SK-N-SH (cell line): Measurements from ENCODE around the gene GCH1. TPM values are rescaled to one million over a fixed set of nuclear protein-coding genes. Genes with fewer than 3 reads are reported as not detected.
"Not testable (repeated sequence)": the region's sequence is repeated elsewhere in the genome, so short reads cannot be mapped to it uniquely, and the experiment has no call there.

ENCODE experiments used
- CTCF ChIA-PET: fragments of 300-600, 350-600 bp; formaldehyde crosslinking; extraction: SDS; loops from one replicate; lab custom pipeline; 2021; lab: Yijun Ruan, JAX
- POLR2A ChIA-PET: fragments of 350-600 bp; sonication (Branson Sonifier 250); formaldehyde crosslinking; extraction: SDS; loops from one replicate; lab custom pipeline; 2020; ENCODE audit warnings: antibody characterized with exemption, inconsistent platforms; lab: Yijun Ruan, JAX
- DNase-seq: peaks from one replicate; pipeline ENCODE4 v3.0.0; 2012
- H2AFZ ChIP-seq: fragments of 200-600 bp; sonication (generic); 2 replicates; pipeline ENCODE4 v1.8.1; 2016; ENCODE audit warnings: antibody characterized with exemption, mild to moderate bottlenecking, low read depth
- H3F3A ChIP-seq: fragments of 200-600 bp; sonication (generic); replicated peaks from 2 replicates; pipeline ENCODE3; 2016; ENCODE audit warnings: antibody characterized with exemption, mild to moderate bottlenecking; ENCODE audit not compliant: insufficient read depth
- H3K27ac ChIP-seq, 2 experiments: fragments of 200-500 bp in 1 of 2; fragments of 200-600 bp in 1 of 2; sonication (Bioruptor generic) in 1 of 2; sonication (generic), shearing (Covaris generic) in 1 of 2; 2 replicates each; pipeline versions ENCODE4 v1.5.1 to v1.6.1; 2014 to 2016; ENCODE audit warnings: low read depth in 2 of 2, inconsistent platforms in 1 of 2, low read length in 1 of 2, mild to moderate bottlenecking in 1 of 2, mixed read lengths in 1 of 2
- H3K27me3 ChIP-seq: fragments of 200-600 bp; sonication (generic), shearing (Covaris generic); 2 replicates; pipeline ENCODE4 v1.6.1; 2016; ENCODE audit warnings: mixed run types; ENCODE audit not compliant: insufficient read depth
- H3K36me3 ChIP-seq, 2 experiments: fragments of 200-500 bp in 1 of 2; fragments of 200-600 bp in 1 of 2; sonication (Bioruptor generic) in 1 of 2; sonication (generic) in 1 of 2; replicated peaks in 1 of 2; 2 replicates each; pipeline versions ENCODE3 to v1.5.1; 2014 to 2016; ENCODE audit warnings: low read length in 1 of 2, mild to moderate bottlenecking in 1 of 2; ENCODE audit not compliant: insufficient read depth in 2 of 2, control insufficient read depth in 1 of 2
- H3K4me1 ChIP-seq, 2 experiments: fragments of 200-500 bp in 1 of 2; fragments of 200-600 bp in 1 of 2; sonication (Bioruptor generic) in 1 of 2; sonication (generic), shearing (Covaris generic) in 1 of 2; 2 replicates each; pipeline versions ENCODE4 v1.5.1 to v1.6.1; 2014 to 2016; ENCODE audit warnings: low read depth in 1 of 2, low read length in 1 of 2, mixed run types in 1 of 2; ENCODE audit not compliant: insufficient read depth in 2 of 2, control insufficient read depth in 1 of 2
- H3K4me2 ChIP-seq: fragments of 200-600 bp; sonication (generic), shearing (Covaris generic); 2 replicates; pipeline ENCODE4 v1.6.1; 2017; ENCODE audit warnings: mixed run types
- H3K4me3 ChIP-seq, 2 experiments: fragments of 200-500 bp in 1 of 2; fragments of 200-600 bp in 1 of 2; sonication (Bioruptor generic) in 1 of 2; sonication (generic), shearing (Covaris generic) in 1 of 2; 2 replicates each; pipeline versions ENCODE4 v1.5.1 to v1.8.1; 2014 to 2016; ENCODE audit warnings: low read depth in 2 of 2, inconsistent platforms in 1 of 2, low read length in 1 of 2, mild to moderate bottlenecking in 1 of 2, mixed read lengths in 1 of 2, moderate library complexity in 1 of 2
- H3K79me2 ChIP-seq: fragments of 200-600 bp; sonication (generic); 2 replicates; pipeline ENCODE4 v1.8.1; 2017; ENCODE audit warnings: mild to moderate bottlenecking; ENCODE audit not compliant: insufficient read depth
- H3K9ac ChIP-seq: fragments of 200-600 bp; sonication (generic); 2 replicates; pipeline ENCODE4 v1.6.1; 2017; ENCODE audit warnings: mixed run types
- H3K9me2 ChIP-seq: fragments of 200-600 bp; sonication (generic); 2 replicates; pipeline ENCODE4 v1.6.1; 2017; ENCODE audit warnings: mixed run types
- H3K9me3 ChIP-seq: fragments of 200-600 bp; sonication (generic); 2 replicates; pipeline ENCODE4 v1.6.1; 2017; ENCODE audit warnings: mixed run types, mild to moderate bottlenecking, moderate library complexity
- H4K20me1 ChIP-seq: fragments of 200-600 bp; sonication (generic); 2 replicates; pipeline ENCODE4 v1.6.1; 2017; ENCODE audit warnings: mild to moderate bottlenecking, mixed run types; ENCODE audit not compliant: insufficient read depth
- CHD2 ChIP-seq: fragments of 150-350 bp; IDR thresholded peaks from 2 replicates; pipeline ENCODE4 v1.6.1; 2018; ENCODE audit warnings: low read length; ENCODE audit not compliant: partially characterized antibody
- EP300 ChIP-seq, 2 experiments: IDR thresholded peaks; 2 replicates each; pipeline versions ENCODE4 v1.4.0 to v1.6.1; 2012; ENCODE audit warnings: borderline replicate concordance in 1 of 2, low read depth in 1 of 2, low read length in 1 of 2
- FOSL2 ChIP-seq: IDR thresholded peaks from 2 replicates; pipeline ENCODE4 v1.4.0; 2012; ENCODE audit warnings: low read depth, mild to moderate bottlenecking, moderate library complexity, borderline replicate concordance
- GABPA ChIP-seq: IDR thresholded peaks from 2 replicates; pipeline ENCODE4 v1.4.0; 2012; ENCODE audit warnings: low read depth, mild to moderate bottlenecking
- MAX ChIP-seq: IDR thresholded peaks from 2 replicates; pipeline ENCODE4 v1.4.0; 2012; ENCODE audit warnings: low read depth
- MEF2A ChIP-seq: IDR thresholded peaks from 2 replicates; pipeline ENCODE4 v1.4.0; 2012; ENCODE audit warnings: low read depth, borderline replicate concordance
- MXI1 ChIP-seq: IDR thresholded peaks from 2 replicates; pipeline ENCODE4 v1.6.1; 2012; ENCODE audit warnings: mild to moderate bottlenecking, low read depth, low read length, improper control_type of control experiment
- NFIC ChIP-seq: IDR thresholded peaks from 2 replicates; pipeline ENCODE4 v1.4.0; 2012; ENCODE audit warnings: borderline replicate concordance
- NRF1 ChIP-seq: IDR thresholded peaks from 2 replicates; pipeline ENCODE4 v1.6.1; 2012; ENCODE audit warnings: low read depth, mild to moderate bottlenecking, low read length
- POLR2AphosphoS5 ChIP-seq: IDR thresholded peaks from 2 replicates; pipeline ENCODE4 v1.6.1; 2012; ENCODE audit warnings: low read depth, low read length
- RAD21 ChIP-seq: IDR thresholded peaks from 2 replicates; pipeline ENCODE4 v1.6.1; 2012; ENCODE audit warnings: mild to moderate bottlenecking, low read length
- RCOR1 ChIP-seq: fragments of 150-350 bp; IDR thresholded peaks from 2 replicates; pipeline ENCODE4 v1.6.1; 2017; ENCODE audit warnings: antibody characterized with exemption, low read length
- REST ChIP-seq: IDR thresholded peaks from 2 replicates; pipeline ENCODE4 v1.6.1; 2012; ENCODE audit warnings: mild to moderate bottlenecking, low read depth, low read length, moderate library complexity
- SIN3A ChIP-seq: IDR thresholded peaks from 2 replicates; pipeline ENCODE4 v1.6.1; 2012; ENCODE audit warnings: low read depth, mild to moderate bottlenecking, low read length, moderate library complexity, borderline replicate concordance
- TAF1 ChIP-seq: IDR thresholded peaks from 2 replicates; pipeline ENCODE4 v1.6.1; 2012; ENCODE audit warnings: low read depth, mild to moderate bottlenecking, low read length, moderate library complexity, borderline replicate concordance
- TCF12 ChIP-seq: IDR thresholded peaks from 2 replicates; pipeline ENCODE4 v1.4.0; 2012
- TEAD4 ChIP-seq: IDR thresholded peaks from 2 replicates; pipeline ENCODE4 v1.4.0; 2012; ENCODE audit warnings: mild to moderate bottlenecking, borderline replicate concordance; ENCODE audit not compliant: insufficient read depth
- WGBS: methylation state at CpG from one replicate; pipeline ENCODE4 v1.1.6; 2017; ENCODE audit warnings: low lambda C conversion rate; 5-methylcytosine and 5-hydroxymethylcytosine counted together
- polyA plus RNA-seq, 3 experiments: library from polyadenylated mRNA; depleted of rRNA; stranded (reverse); fragments of >200 nt; gene quantifications; 2 replicates each; pipeline ENCODE4 v1.2.3, GENCODE V29; 2012
- TF ChIP-seq, protein P1 (sequence below): fragments of 200-600 bp; sonication (generic); IDR thresholded peaks from 2 replicates; pipeline ENCODE4 v1.6.1; 2017; ENCODE audit warnings: antibody characterized with exemption, mild to moderate bottlenecking, moderate library complexity
- TF ChIP-seq, protein P2 (sequence below): IDR thresholded peaks from 2 replicates; pipeline ENCODE4 v1.4.0; 2012; ENCODE audit warnings: low read depth, borderline replicate concordance
- TF ChIP-seq, protein P3 (sequence below): IDR thresholded peaks from 2 replicates; pipeline ENCODE4 v1.4.0; 2012; ENCODE audit warnings: low read depth, borderline replicate concordance

GCH1 gene
- polyA plus RNA-seq, 1 of the 3 experiments (the other 2 are of a cell fraction), result 2.2 TPM

DNA sequence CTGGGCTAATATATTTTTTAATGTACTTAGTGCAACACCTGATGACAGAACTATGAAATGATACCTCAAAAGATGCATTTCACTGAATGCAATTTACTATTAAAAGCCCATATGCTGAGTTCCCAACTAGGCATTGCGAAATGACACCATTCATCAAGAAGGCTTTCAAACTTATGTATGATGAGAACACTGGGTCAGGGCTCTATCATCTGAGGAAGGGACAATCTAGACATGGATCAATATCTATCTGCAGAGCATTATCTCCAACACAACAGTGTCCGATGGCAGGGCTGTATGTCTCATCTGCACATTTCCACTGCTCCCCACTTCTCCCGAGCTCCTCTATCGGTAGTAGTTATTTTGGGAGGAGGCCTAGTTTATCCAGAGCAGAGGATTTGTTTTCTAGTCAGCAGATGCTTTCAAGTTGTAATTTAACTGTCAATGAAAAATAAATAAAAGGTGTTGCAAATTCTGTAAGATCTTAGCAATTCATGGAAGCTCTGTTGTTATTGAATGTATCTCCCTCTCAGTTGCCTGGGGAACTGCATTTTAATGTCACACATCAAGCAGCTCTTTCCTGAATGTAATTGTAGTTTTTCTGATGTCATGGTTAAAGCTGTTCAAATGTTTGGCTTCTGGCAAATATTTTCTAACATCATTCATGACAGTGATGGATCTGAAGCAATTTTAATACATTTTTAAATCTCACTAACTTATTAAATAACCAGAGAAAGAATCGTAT is 7.4 kb upstream of the GCH1 start:
- Histone ChIP-seq H3K36me3 (no peaks in the 10 kb centered on the region), H3K9me3 (no peaks in the 10 kb centered on the region), H3K9me2 (no peaks in the 10 kb centered on the region), H3K4me2 (no peak overlapping the region), H3K27me3 (no peaks in the 10 kb centered on the region), H2AFZ (no peak overlapping the region), H3K4me1 (no peaks in the 10 kb centered on the region)
- ChIA-PET POLR2A (interaction anchor here (0.6 kb wide), 1 partner anchor 162 kb away, joined by 3 read pairs; no protein-coding TSS in a partner anchor), CTCF (interaction anchor here (1.2 kb wide), 1 partner anchor 9 kb away, joined by 3 read pairs; no protein-coding TSS in a partner anchor)
- DNase-seq, result no peak
- 89% methylated on average over 5 of the region's 5 CpGs for WGBS
- TF ChIP-seq TCF12, result no peak
- no peak for TF ChIP-seq NFIC
- no peak for TF ChIP-seq RCOR1
- no peak for TF ChIP-seq NRF1
- no peak for TF ChIP-seq TEAD4
- TF ChIP-seq POLR2AphosphoS5, result no peak
- TF ChIP-seq, protein P1, sequence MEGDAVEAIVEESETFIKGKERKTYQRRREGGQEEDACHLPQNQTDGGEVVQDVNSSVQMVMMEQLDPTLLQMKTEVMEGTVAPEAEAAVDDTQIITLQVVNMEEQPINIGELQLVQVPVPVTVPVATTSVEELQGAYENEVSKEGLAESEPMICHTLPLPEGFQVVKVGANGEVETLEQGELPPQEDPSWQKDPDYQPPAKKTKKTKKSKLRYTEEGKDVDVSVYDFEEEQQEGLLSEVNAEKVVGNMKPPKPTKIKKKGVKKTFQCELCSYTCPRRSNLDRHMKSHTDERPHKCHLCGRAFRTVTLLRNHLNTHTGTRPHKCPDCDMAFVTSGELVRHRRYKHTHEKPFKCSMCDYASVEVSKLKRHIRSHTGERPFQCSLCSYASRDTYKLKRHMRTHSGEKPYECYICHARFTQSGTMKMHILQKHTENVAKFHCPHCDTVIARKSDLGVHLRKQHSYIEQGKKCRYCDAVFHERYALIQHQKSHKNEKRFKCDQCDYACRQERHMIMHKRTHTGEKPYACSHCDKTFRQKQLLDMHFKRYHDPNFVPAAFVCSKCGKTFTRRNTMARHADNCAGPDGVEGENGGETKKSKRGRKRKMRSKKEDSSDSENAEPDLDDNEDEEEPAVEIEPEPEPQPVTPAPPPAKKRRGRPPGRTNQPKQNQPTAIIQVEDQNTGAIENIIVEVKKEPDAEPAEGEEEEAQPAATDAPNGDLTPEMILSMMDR, result no peak
- TF ChIP-seq MXI1, result no peak
- no peak for TF ChIP-seq TAF1
- TF ChIP-seq GABPA, result no peak
- TF ChIP-seq SIN3A, result no peak
- TF ChIP-seq EP300 (IDR thresholded peaks at IDR 0.05; ENCODE audit: borderline replicate concordance in 1 of 2, low read depth in 1 of 2, low read length in 1 of 2), result no peak
- TF ChIP-seq MAX, result no peak
- no peak for TF ChIP-seq REST
- no peak for TF ChIP-seq RAD21
- TF ChIP-seq, protein P2, sequence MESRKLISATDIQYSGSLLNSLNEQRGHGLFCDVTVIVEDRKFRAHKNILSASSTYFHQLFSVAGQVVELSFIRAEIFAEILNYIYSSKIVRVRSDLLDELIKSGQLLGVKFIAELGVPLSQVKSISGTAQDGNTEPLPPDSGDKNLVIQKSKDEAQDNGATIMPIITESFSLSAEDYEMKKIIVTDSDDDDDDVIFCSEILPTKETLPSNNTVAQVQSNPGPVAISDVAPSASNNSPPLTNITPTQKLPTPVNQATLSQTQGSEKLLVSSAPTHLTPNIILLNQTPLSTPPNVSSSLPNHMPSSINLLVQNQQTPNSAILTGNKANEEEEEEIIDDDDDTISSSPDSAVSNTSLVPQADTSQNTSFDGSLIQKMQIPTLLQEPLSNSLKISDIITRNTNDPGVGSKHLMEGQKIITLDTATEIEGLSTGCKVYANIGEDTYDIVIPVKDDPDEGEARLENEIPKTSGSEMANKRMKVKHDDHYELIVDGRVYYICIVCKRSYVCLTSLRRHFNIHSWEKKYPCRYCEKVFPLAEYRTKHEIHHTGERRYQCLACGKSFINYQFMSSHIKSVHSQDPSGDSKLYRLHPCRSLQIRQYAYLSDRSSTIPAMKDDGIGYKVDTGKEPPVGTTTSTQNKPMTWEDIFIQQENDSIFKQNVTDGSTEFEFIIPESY, result no peak
- TF ChIP-seq, protein P3, sequence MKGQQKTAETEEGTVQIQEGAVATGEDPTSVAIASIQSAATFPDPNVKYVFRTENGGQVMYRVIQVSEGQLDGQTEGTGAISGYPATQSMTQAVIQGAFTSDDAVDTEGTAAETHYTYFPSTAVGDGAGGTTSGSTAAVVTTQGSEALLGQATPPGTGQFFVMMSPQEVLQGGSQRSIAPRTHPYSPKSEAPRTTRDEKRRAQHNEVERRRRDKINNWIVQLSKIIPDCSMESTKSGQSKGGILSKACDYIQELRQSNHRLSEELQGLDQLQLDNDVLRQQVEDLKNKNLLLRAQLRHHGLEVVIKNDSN, result no peak
- TF ChIP-seq CHD2, result no peak
- TF ChIP-seq MEF2A, result no peak
- TF ChIP-seq FOSL2, result no peak
- TF ChIP-seq, all 33 proteins: peak for 0
- no peaks in the 10 kb centered on the region for H3K79me2 ChIP-seq
- no peak overlapping the region for H3K9ac ChIP-seq
- no peak overlapping the region for H3K27ac ChIP-seq
- H3K4me3 ChIP-seq, result no peak overlapping the region
- no peaks in the 10 kb centered on the region for H3F3A ChIP-seq
- H4K20me1 ChIP-seq, result no peaks in the 10 kb centered on the region

GRCh38 chr14:54908973-54909372 is 6.3 kb upstream of the GCH1 start:
- H3F3A ChIP-seq, H3K9ac ChIP-seq, H4K20me1 ChIP-seq, H3K27ac ChIP-seq, H3K9me2 ChIP-seq, H3K36me3 ChIP-seq, H2AFZ ChIP-seq, H3K27me3 ChIP-seq, H3K9me3 ChIP-seq, POLR2A ChIA-PET, H3K4me1 ChIP-seq, DNase-seq, H3K79me2 ChIP-seq, H3K4me2 ChIP-seq, H3K4me3 ChIP-seq: not testable (repeated sequence)
- CTCF ChIA-PET, result interaction anchor here (1.2 kb wide), 1 partner anchor 10 kb away, joined by 3 read pairs; no protein-coding TSS in a partner anchor
- 89% methylated on average over 4 of the region's 4 CpGs for whole genome bisulfite sequencing
